ENCODE results near the gene CRTC1.
A peak's percentile ranks its signal among the peaks of the same experiment; 100 is the strongest.

The CRTC1 gene

GRCh38 chr19:18683109-18683957 lies at the start of gene CRTC1:
Gene CRTC1 (plus strand): TSS chr19:18683680. CDS start chr19:18683703, 23 bp downstream.
- peak; percentile 86 for DNase-seq (ENCODE audit: low read depth)

DNA sequence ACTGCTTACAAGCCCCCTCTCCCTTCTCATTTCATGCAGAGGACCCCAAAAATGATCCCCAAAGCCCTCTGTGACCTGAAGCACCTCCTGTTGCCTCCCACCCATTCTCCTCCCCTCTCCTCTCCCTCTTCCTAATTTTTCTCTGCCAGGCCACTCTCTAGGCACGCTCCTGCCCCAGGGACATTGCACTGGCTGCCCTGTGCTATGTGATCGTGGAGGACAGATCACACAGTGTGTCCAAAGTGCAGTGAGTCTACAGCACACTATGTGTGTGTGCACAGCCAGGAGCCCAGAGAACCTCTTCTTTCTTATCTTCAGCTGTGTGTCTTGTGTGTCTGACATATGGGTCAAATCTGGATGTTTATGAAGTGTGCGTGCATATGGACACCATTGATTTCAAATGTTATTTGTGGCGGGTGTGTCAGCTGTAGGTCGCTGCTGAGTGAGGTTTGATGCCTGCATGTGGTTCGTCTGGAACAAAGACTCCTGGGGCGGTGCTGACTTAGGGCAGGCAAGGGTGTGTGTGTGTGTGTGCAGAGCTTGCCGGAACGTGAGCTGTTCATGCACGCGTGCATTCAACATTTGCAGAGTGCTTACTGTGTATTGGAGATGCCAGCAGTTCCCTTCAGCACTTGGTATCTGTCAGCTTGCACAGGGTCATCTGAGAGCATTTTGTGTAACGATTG lies 48.7 kb upstream of the CRTC1 start:
- DNase-seq (ENCODE audit: low read depth), result no peak

DNA sequence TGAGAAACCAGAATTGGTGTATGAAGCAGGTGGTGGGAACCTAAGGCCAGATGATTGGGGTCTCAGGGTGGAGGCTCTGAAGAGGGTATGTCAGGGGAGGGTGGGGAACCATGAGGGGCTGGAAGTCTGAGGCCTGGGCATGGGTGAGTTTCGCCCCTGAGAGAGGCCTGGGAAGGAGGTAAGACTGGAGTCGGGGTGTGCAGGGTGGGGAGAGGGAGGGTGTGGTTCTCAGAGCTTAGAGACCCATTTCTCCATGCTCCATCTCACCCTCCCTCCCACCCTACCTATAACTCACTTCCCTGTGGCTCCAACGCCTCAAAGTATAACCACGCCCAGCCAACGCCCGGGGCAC lies 47.7 kb upstream of the CRTC1 start:
- DNase-seq (ENCODE audit: low read depth), result no peak

DNA sequence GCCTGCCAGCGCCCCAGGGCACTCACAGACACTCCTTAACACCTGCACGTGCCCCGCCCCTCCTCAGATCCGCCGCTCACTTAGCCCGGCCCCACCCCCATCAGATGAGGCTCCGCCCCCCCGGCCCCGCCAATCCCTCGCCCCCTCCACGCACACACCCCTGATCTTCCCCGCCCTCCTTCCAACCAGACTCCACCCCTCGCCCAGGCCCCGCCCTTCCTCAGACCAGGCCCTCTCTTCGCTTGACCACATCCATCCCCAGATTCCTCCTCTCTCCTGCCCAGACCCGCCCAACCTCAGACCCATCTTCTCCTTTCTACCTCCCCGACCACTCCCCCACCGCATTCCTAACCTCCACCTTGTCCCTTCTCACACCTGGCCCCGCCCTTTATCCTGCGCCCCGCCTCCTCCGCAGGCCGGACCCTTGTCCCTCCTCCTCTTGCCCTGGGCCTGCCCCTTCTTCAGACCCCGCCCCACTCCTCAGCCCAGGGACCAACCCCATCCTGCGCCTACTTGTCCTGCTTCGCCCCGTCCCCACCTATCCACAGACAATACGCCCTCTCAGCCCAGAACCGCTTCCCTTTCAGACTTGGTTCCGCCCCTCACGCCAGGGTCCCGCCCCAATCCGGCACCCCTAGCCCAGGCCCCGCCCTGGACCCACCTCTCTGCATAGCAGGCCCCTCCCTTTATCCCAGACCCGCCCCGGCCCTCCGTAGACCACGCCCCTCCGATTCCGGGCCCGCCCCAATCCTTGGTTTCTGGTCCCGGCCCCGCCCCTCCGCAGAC lies 47.1 kb upstream of the CRTC1 start:
- DNase-seq (ENCODE audit: low read depth), result peak; percentile 96

GRCh38 chr19:18636969-18637629 lies 46.4 kb upstream of the CRTC1 start, which contains the start of gene KLHL26:
Gene KLHL26 (plus strand): TSS chr19:18637028. CDS start chr19:18637055, 27 bp downstream.
- DNase-seq (ENCODE audit: low read depth), result no peak

- no peak for DNase-seq (ENCODE audit: low read depth)
These were observed 45.5 kb upstream of the CRTC1 start for GRCh38 chr19:18637673-18638630.

- DNase-seq (ENCODE audit: low read depth), result no peak
These were observed 43.7 kb upstream of the CRTC1 start for GRCh38 chr19:18639706-18640243.

DNA sequence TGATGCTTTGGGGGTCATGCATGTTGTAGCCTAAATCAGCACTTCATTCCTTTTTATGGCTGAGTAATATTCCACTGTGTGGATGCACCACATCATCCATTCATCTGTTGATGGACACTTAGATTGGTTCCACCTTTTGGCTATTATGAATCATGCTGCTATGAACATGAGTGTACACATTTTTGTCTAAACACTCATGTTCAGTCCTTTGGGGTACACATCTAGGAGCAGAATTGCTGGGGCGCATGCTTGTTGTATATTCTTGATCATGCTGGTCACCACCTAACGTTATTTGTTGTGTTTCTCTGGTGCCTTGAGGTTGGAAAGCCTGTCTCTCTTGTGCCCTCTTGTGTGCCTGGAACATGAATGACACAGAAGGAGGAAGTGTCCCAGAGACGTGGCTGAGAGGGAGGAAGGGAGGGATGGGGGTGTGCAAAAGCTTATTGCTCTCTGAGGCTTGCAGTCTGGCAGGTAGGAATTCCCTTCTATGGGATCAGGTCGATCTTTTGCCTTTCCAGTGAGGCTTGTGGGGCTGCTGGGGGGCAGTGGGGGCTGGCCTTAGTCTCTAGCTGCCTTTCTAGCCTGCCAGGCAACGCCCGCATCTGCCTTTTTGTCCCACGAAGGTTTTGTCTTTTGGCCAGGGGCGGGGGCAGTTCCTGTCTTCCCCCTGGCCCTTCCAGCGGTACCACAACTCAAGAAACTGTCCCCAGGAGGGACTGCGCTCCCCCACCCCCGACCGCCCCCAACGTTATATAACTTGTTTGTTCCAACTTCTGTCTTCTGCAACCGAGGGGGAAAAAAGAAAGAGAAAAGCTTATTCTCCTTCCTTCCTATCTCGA lies 39.1 kb upstream of the CRTC1 start:
- DNase-seq (ENCODE audit: low read depth), result no peak

DNA sequence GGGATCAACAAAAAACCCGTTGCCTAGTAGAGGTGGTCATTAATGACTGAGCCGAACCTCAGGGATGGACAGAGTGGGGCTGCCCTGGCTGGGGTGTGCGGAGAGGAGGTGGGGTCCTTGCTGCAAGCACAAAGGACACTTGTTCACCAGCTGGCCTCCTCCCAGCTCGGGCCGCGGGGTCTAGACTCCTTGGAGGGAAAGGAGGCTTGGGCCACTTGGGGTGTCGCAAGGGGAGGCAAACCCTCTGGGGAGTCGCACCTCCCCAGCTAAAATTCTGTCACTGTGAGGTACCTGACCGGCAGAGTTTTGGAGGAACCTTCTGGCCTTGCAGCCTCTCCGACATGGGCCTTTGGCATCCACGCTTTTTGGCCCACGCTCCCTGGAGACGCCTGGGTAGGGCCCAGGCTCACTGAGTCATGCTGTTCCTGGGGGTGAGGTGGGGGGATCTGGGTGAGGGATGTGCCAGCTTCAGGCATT lies 38.4 kb upstream of the CRTC1 start:
- DNase-seq (ENCODE audit: low read depth), result no peak

GRCh38 chr19:18646535-18647370 lies 36.7 kb upstream of the CRTC1 start:
- no peak for DNase-seq (ENCODE audit: low read depth)

GRCh38 chr19:18647371-18647767 lies 36.1 kb upstream of the CRTC1 start:
- DNase-seq (ENCODE audit: low read depth), result no peak

DNA sequence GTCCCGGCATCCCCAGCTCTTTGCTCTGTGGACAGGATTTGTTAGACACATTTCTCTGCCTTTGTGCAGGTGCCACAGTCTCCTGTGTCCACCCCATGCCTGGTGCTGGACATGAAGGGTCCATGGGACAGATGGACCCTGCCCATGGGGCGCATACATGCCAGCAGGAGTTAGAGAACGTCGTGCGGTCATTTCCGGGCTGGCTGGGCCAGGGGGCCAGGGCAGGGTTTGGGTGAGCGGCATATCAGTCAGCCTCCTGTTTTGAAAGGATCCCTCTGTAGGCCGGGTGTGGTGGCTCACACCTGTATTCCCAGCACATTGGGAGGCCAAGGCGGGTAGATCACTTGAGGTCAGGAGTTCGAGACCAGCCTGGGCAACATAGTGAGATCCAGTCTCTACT lies 35.7 kb upstream of the CRTC1 start:
- no peak for DNase-seq (ENCODE audit: low read depth)

DNA sequence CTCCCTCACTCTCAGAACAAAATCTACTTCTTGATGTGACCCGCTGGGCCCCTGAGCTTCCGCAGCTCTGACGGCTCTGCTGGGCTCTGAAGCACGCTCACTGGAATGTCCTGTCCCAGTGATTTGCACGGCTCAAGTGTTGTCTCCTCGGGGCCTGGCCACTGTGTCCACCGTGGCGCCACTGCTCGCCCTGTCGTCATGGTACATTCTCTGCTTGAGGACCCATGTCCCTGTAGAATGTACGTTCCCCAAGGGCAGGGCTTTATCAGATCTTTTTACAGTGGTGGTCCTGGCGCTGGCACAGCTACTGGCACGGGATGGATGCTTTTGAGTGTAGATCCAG lies 34.5 kb upstream of the CRTC1 start:
- DNase-seq (ENCODE audit: low read depth), result no peak

GRCh38 chr19:18649371-18650020 lies 34.0 kb upstream of the CRTC1 start:
- DNase-seq (ENCODE audit: low read depth), result no peak

DNA sequence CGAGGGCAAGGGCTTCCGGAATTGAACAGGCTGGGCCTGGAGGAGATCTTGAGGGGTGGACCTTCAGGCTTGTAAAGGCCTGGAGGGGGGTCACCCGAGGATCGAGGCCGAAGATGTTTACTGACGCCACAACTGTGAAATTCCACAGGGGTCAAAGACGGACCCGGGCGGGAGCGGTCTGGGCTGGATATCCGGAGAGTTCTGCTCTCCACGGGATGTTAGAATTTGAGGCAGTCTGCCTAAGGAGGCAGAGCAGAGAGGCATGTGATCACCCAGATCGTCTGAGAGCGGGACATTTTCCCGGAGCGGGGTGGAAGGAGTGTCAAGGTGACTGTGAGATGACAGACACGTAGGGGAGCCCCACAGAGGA lies 33.5 kb upstream of the CRTC1 start:
- no peak for DNase-seq (ENCODE audit: low read depth)

- no peak for DNase-seq (ENCODE audit: low read depth)
These were observed 32.9 kb upstream of the CRTC1 start for GRCh38 chr19:18650468-18651041.

GRCh38 chr19:18651300-18651699 lies 32.2 kb upstream of the CRTC1 start:
- DNase-seq (ENCODE audit: low read depth), result no peak

- DNase-seq (ENCODE audit: low read depth), result no peak
These were observed 31.7 kb upstream of the CRTC1 start for GRCh38 chr19:18651733-18652132.
